MG63 (cell line): ENCODE measurements around the gene C2CD2L. TPM values are rescaled to one million over a fixed set of nuclear protein-coding genes. Genes with fewer than 3 reads are reported as not detected.
A peak's percentile ranks its signal among the peaks of the same experiment; 100 is the strongest.

Source experiments
- DNase-seq: peaks from one replicate; pipeline ENCODE4 v3.0.0-alpha.2; 2020
- H3K27me3 ChIP-seq: fragments of 250-450 bp; sonication (Bioruptor Pico); 2 replicates; pipeline ENCODE4 v1.5.1; 2020; ENCODE audit warnings: mild to moderate bottlenecking, moderate library complexity
- H3K36me3 ChIP-seq: fragments of 250-450 bp; sonication (Bioruptor Pico); 2 replicates; pipeline ENCODE4 v1.5.1; 2020; ENCODE audit warnings: mild to moderate bottlenecking, moderate library complexity
- H3K4me3 ChIP-seq: fragments of 250-450 bp; sonication (Bioruptor Pico); 2 replicates; pipeline ENCODE4 v1.5.1; 2020; ENCODE audit warnings: mild to moderate bottlenecking, moderate library complexity
- H3K9me3 ChIP-seq: fragments of 250-450 bp; sonication (Bioruptor Pico); 2 replicates; pipeline ENCODE4 v1.5.1; 2020; ENCODE audit warnings: mild to moderate bottlenecking, moderate library complexity
- total RNA-seq: library from RNA; depleted of rRNA; stranded (reverse); fragments of >200 nt; shearing (Covaris generic); gene quantifications from 2 replicates; pipeline ENCODE4 v1.2.3, GENCODE V29; 2014; ENCODE audit warnings: low replicate concordance

Gene C2CD2L
- total RNA-seq, 1 experiment from 2014 or later: 5.1 TPM

DNA sequence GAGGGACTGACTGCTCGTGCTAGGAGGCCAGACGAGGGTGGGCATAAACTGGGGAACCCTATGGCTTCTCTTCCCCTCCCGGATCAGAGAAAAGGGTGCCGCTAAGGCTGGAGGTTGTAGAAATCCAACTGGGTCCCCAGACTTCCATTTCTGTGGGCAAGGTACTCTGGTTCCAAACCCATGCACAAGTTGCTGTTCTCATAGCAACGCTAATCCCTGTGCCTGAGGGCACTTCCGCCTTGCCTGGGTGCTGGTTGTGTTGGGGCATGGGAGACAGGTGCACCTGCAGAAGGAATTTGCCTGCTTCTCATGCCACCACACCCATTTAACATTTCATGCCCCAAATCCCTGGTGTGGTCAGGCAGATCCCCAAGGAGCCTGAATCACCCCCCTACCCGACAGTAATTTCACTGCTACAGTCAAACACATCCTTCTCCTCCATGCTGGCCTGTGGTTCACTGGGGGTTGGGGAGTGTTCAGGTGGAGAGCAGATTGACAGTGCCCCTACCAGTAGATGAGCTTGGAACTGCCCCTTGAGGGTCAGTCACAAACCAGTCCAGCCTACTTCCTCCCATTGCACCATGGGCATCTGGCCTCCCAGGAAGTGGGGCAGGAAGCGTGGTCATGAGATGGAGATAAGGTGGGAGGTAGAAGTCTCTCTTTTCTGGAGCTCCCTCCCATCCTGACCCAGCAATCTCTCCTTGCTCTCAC lies 1.2 kb downstream of the C2CD2L start:
- peak; percentile 17 for DNase-seq
- no peaks in the 10 kb centered on the region for H3K9me3 ChIP-seq
- no peaks in the 10 kb centered on the region for H3K27me3 ChIP-seq
- H3K4me3 ChIP-seq: peak overlapping the region; percentile 83
- H3K36me3 ChIP-seq: peaks cover 11% of the 10 kb centered on the region

DNA sequence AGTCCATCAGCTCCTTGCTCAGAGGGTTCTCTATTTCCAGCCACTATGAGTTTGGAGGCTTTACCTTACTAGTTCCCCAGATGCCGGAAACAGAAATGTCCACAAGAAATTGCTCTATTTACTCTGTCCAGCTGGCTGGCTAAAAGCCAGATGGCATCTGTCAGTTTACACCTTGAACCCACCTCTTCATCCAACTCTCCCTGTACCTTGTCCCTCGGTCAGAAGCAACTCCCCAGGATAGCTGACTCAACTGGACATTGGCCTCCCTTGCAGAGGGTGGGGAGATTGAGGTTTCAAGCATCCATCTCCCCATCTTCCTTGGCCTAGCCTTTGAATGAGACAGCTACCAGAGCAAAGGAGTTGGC lies 1.7 kb downstream of the C2CD2L start:
- Histone ChIP-seq H3K36me3 (peaks cover 14% of the 10 kb centered on the region), H3K4me3 (peak overlapping the region; percentile 83), H3K9me3 (no peaks in the 10 kb centered on the region), H3K27me3 (no peaks in the 10 kb centered on the region)
- no peak for DNase-seq

DNA sequence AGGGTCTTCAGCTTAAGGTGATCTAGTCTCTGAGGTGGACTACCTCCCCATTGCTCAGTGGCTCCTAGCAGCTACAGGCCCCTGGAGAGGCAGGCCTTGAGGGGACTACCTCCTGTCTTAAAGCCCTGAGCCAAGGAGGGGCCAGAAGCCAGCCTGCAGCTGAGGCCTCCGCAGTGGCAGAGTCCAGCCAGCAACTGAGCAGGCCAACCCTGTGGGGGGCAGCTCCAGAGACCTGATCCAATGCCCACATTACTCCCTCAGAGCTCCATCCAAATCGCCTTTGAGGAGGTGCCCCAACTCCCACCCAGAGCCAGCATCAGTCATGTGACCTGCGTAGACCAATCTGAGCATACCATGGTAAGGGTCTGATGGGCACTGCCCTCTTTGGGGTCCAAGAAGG lies 2.7 kb downstream of the C2CD2L start:
- Histone ChIP-seq H3K36me3 (peaks cover 15% of the 10 kb centered on the region), H3K4me3 (no peak overlapping the region), H3K9me3 (no peaks in the 10 kb centered on the region), H3K27me3 (no peaks in the 10 kb centered on the region)
- DNase-seq: no peak

DNA sequence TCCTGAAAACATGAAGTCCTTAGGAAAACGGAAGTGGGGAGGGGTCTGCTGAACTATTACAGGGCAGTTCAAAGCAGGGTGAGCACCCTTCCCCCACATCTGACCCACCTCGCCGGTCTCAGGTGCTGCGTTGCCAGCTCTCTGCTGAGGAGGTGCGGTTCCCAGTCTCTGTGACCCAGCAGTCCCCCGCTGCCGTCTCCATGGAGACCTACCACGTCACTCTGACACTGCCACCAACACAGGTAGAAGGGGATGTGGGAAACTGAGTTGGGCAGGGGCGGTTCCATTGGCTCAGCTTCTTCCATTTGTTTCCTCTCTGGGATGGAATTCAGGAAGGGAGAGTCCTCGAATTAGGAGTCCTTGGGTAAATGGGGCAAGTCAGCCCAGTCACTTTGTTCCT lies 3.3 kb downstream of the C2CD2L start:
- Histone ChIP-seq H3K36me3 (peaks cover 16% of the 10 kb centered on the region), H3K4me3 (no peak overlapping the region), H3K9me3 (no peaks in the 10 kb centered on the region), H3K27me3 (no peaks in the 10 kb centered on the region)
- DNase-seq: no peak

DNA sequence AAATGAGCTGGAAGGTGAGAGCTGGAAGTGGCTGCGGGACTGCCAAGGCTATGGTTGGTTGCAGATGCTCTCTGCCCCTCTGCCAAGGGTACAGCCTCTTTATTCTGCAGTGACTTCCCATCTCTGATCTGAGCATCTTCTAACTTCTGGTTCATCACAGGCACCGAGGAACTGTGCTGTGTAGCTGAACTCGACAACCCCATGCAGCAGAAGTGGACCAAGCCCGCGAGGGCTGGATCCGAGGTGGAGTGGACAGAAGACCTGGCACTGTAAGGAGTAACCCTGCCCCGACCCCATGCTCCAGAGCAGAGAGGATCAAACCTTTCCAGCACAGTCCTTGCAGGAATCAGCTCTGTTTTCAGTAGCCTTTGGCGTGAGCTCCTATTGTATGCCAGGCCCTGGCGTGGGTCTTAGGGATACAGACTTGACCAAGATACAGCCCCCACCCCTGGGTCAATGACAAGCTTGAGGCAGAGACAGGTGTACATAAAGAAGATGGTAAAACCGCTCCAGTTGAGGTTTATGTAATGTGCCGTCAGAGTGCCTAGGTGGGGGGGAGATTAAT lies 4.3 kb downstream of the C2CD2L start:
- no peak for DNase-seq
- H3K4me3 ChIP-seq: no peak overlapping the region
- H3K9me3 ChIP-seq: no peaks in the 10 kb centered on the region
- no peaks in the 10 kb centered on the region for H3K27me3 ChIP-seq
- H3K36me3 ChIP-seq: peaks cover 18% of the 10 kb centered on the region

DNA sequence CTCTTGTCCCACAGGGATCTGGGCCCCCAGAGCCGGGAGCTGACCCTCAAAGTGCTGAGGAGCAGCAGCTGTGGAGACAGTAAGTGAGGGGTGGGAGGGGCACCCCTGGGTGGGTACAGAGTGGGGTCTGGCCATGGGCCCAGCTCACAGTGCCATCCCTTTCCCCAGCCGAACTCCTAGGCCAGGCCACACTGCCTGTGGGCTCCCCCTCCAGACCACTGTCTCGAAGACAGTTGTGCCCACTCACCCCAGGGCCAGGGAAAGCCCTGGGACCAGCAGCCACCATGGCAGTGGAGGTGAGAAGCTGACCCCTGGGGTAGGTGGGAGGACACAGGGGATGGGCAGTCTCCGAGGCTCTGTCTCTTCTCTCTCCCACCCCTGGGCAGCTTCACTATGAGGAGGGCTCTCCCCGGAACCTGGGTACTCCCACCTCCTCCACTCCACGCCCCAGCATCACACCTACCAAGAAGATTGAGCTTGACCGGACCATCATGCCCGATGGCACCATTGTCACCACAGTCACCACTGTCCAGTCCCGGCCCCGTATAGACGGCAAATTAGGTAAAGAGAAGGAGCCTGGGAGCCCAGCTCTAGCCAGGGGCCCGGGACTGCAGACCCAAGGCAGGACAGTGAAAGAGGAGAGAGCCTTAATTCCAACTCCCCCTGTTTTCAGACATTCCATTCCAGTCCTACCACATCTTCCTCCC lies 5.3 kb downstream of the C2CD2L start:
- no peak for DNase-seq
- no peak overlapping the region for H3K4me3 ChIP-seq
- H3K9me3 ChIP-seq: no peaks in the 10 kb centered on the region
- peaks cover 18% of the 10 kb centered on the region for H3K36me3 ChIP-seq
- H3K27me3 ChIP-seq: no peaks in the 10 kb centered on the region

DNA sequence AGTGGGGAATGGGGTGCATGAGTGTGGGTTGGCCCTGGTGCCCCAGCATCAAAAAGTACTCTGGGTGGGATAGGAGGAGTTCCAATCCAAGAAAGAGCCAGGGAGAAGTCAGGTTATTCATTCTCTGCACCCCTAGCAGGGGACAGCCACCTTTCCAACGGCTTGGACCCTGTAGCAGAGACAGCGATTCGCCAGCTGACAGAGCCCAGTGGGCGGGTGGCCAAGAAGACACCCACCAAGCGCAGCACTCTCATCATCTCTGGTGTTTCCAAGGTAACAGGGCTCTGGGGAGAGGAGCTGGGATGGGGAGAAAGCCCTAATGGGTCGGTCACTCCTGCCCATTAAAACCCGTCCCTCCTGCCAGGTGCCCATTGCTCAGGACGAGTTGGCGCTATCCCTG lies 6.6 kb downstream of the C2CD2L start:
- H3K36me3 ChIP-seq: peaks cover 18% of the 10 kb centered on the region
- H3K27me3 ChIP-seq: no peaks in the 10 kb centered on the region
- DNase-seq: no peak
- H3K9me3 ChIP-seq: no peaks in the 10 kb centered on the region
- H3K4me3 ChIP-seq: no peak overlapping the region

DNA sequence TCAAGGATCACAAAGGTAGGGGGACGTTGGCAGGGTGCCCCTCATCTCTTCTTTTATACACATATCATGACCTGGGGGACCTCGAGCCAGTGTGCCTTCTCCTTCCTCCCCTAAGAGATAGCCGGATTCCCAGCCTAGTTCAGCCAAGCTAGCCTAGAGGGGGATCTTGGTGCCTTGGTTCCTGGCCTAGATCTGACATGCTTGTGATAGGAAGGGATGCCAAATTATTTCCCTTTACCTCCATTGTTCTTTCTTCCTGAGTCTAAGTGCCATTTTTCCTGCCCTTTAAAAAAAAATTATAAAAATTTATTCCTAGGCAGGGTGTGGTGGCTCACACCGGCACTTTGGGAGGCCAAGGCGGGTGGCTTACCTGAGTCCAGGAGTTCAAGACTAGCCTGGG lies 7.2 kb downstream of the C2CD2L start:
- Histone ChIP-seq H3K27me3 (no peaks in the 10 kb centered on the region), H3K9me3 (no peaks in the 10 kb centered on the region), H3K36me3 (peaks cover 18% of the 10 kb centered on the region), H3K4me3 (no peak overlapping the region)
- DNase-seq: no peak

DNA sequence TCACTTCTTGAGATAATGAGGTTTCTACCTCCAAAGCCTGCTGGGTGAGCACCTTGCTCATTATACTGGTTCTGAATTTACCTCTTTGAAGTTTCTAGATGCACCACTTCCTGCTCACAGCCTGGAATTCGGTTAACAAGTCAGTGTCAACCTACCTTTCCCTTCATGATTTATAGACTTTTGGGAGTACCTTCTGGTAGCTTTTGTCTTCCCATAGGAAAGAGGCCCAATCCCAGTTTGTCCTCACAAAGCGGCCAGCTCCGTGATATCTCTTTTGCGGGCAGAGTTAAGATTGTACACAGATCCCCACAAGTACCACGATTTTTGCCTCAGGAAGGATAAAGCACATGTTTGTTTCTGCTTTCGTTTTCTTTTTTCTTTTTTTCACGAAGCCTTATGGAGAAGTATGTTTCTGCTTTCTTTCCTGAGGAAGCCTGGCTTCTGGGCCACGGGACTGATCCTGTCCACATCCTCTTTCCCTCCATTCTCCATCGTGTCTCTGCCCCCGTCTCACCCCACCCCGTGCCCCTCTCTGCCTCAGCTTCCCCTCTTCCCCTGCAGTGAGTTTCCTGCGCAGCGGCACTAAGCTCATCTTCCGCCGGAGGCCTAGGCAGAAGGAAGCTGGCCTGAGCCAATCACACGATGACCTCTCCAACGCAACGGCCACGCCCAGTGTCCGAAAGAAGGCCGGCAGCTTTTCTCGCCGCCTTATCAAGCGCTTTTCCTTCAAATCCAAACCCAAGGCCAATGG lies 8.5 kb downstream of the C2CD2L start:
- no peak overlapping the region for H3K4me3 ChIP-seq
- no peak for DNase-seq
- H3K36me3 ChIP-seq: peaks cover 13% of the 10 kb centered on the region; the same call in 1 of the 2 replicates
- H3K9me3 ChIP-seq: no peaks in the 10 kb centered on the region
- no peaks in the 10 kb centered on the region for H3K27me3 ChIP-seq

DNA sequence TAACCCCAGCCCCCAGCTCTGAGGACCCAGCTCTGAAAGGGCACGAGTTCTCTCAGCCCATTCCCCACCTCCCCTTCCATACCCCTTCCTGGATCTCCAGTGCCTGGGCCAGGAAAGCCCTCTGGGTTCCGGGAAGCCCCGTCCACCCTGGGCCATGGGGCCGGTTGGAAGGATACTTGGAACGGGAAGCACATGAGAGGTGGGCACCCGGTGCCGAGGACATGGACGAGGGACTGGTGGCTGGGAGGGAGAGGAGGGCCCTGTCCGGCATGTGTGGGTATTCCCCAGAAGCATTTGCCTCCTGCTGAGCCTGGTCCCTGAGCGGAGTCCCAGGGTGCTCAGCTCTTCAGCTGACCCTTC lies 9.1 kb downstream of the C2CD2L start:
- H3K36me3 ChIP-seq: peaks cover 13% of the 10 kb centered on the region; the same call in 1 of the 2 replicates
- no peaks in the 10 kb centered on the region for H3K27me3 ChIP-seq
- DNase-seq: no peak
- no peak overlapping the region for H3K4me3 ChIP-seq
- H3K9me3 ChIP-seq: no peaks in the 10 kb centered on the region

DNA sequence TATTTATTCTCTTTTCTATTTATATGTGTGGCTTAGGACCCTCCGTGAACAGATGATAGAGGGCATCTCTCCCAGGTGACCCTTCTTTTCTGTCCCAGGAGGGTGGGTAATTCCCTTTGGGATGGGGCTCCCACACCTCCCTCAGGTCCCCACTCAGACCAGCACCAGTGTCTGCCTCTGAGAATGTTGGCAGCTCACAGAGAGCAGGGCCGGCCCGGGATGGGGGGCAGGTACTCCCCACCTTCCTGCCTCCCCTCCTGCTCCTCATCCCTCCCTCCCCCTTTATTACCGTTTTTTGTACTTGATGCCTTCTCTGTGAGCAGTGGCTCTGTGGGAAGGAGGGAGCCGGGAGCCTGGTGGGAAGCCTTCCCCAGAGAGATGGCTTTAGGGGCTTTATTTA lies 9.5 kb downstream of the C2CD2L start:
- no peak overlapping the region for H3K4me3 ChIP-seq
- H3K36me3 ChIP-seq: peaks cover 11% of the 10 kb centered on the region; the same call in 1 of the 2 replicates
- no peaks in the 10 kb centered on the region for H3K27me3 ChIP-seq
- no peak for DNase-seq
- H3K9me3 ChIP-seq: no peaks in the 10 kb centered on the region

DNA sequence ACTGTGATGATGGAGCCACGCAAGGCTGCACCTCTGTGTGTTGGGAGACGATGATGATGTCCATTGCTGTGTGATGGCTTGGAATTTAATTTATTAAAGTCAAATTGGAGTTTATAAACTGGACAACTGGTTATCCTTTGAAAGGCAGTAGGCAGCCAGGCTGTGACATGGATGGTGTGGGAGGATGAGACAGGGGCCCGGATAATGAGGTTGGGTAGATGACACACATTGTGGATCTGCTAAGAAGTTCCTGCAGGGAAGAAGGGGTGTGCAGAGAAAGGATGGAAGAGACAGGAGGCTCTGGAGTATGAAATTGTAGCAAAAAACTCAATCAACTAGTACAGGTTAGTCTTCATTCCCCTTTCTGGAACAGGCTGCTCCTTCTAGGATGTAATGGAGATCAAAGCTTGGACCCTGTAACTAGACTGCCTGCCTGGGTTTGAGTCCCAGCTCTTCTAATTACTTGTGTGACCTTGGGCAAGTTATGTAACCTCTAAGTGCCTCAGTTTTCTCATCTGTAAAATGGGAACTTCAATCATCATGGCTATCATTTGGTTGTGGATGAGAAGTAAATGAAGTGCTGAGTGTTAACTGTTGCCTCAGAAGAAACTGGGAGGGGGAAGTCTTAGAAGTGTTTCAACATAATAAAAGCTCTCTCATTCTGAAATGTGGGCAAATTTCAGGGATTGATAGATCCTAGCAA lies 10.0 kb downstream of the C2CD2L start:
- Histone ChIP-seq H3K27me3 (no peaks in the 10 kb centered on the region), H3K4me3 (no peak overlapping the region), H3K36me3 (peaks cover 7% of the 10 kb centered on the region; the same call in 1 of the 2 replicates), H3K9me3 (no peaks in the 10 kb centered on the region)
- no peak for DNase-seq

DNA sequence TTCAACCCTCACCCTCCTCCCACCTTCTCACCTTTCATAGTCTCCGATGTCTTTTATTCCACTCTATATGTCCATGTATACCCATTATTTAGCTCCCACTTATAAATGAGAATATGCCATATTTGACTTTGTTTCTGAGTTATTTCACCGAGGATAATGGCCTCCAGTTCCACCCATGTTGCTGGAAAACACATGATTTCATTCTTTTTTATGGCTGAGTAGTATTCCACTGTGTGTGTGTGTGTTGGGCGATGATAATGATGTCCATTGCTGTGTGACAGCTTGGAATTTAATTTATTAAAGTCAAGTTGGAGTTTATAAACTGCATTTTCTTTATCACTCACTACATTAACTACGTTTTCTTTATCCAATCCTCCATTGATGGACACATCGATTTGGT lies 11.1 kb downstream of the C2CD2L start:
- H3K27me3 ChIP-seq: no peaks in the 10 kb centered on the region
- DNase-seq: no peak

DNA sequence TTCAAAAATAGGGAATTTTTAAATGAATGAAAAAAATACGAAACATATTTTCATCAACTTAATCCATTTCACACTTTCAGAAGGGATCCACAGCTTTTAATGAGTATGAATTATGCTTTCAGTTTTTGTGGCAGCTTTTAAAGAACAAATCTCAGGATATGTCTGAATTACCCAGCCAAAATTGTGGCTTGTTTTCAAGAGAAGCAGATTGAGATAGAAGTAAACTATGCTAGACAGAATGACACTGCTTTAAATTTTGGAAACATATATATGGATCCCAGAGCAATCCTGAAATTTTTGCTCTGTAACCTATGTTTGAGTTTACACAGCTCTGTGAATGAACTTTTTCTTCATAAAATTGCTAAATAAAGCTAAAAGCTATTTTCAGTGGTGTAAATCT lies 11.8 kb downstream of the C2CD2L start:
- H3K36me3 ChIP-seq: peaks cover 5% of the 10 kb centered on the region; the same call in 1 of the 2 replicates
- no peak overlapping the region for H3K4me3 ChIP-seq
- H3K9me3 ChIP-seq: no peaks in the 10 kb centered on the region
- DNase-seq: no peak
- H3K27me3 ChIP-seq: no peaks in the 10 kb centered on the region

More for the DNA sequence above, 11.1 kb downstream of the C2CD2L start:
- no peaks in the 10 kb centered on the region for H3K9me3 ChIP-seq
- H3K4me3 ChIP-seq: no peak overlapping the region
- H3K36me3 ChIP-seq: peaks cover 7% of the 10 kb centered on the region; the same call in 1 of the 2 replicates

DNA sequence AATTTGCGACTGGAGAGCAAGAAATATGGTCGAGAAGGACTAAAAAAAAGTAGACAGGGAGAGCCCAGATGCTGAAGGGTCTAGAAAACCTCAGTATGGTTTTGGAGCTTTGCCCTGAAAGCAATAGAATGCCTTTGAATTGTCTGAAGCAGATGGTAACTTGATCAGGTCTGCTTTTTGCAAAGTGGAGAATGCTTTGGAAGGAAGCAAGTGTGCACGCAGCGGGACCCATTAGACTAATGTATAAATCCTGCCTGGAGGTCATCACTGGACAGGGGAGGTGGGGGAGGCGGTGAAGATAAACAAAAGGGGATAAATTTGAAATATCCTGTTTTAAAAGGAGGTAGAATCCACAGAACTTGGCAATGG lies 13.5 kb downstream of the C2CD2L start:
- no peak for DNase-seq
- Histone ChIP-seq H3K4me3 (peak overlapping the region; percentile 87), H3K36me3 (peaks cover 11% of the 10 kb centered on the region; the same call in 1 of the 2 replicates), H3K9me3 (no peaks in the 10 kb centered on the region), H3K27me3 (no peaks in the 10 kb centered on the region)

DNA sequence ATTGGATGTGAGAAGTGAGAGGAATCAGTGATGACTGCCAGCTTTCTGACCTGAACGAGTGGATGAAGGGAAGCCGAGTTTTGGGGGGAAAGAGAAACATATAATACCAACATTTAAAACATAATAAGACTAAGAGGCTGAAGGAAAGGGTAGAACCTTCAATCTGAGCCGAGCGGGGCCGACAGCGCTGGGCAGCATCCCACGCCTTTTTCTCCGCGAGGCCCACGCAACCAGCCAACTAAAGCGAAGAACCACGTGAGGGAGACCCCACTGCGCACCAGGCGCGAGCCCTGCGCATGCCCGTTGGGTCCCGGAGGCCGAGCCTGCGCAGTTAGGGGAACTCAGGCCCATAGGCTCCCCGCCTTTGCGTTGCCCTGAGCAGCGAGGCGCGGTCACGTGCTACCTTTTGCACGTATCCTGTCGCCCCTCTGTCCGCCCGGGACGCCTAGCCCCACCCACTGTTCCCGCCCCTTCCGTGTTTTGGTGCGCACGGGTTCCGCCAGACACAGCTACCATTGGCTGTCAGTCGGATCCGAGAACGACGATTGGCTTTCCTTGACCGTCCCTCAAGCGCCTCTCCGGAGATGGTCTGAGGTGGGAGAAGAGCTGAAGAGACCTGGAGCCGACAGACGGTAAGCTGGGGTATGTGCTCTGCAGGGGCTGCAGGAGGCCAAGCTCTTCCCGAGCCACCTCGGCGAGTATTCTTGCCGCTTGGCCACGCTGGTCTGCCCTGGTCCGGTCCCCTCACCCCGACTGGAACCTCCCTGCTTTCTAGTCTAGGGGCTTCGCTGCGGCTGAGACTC lies 14.1 kb downstream of the C2CD2L start, which contains the start of gene HINFP:
Gene HINFP (plus strand): TSS at position 573 of the 803 bp plus-strand sequence. CDS start 5,365 bp downstream, outside the sequence.
- peak; percentile 99 for DNase-seq
- Histone ChIP-seq H3K27me3 (no peaks in the 10 kb centered on the region), H3K36me3 (peaks cover 11% of the 10 kb centered on the region; the same call in 1 of the 2 replicates), H3K9me3 (no peaks in the 10 kb centered on the region), H3K4me3 (peak within 1 kb of the TSS; percentile 87)
